ENCODE results near the gene OBSCN. TPM values are rescaled to one million over a fixed set of nuclear protein-coding genes. Genes with fewer than 3 reads are reported as not detected.

OBSCN gene
- total and polyA plus RNA-seq, 7 experiments from 2014 or later = 1.3 to 132 (median 76.4) TPM

GRCh38 chr1:228310162-228310792 is 102.4 kb downstream of the OBSCN start:
- CTCF ChIA-PET = no interaction called here

GRCh38 chr1:228311091-228311490 is 103.2 kb downstream of the OBSCN start:
- Mint-ChIP-seq H3K27ac (no peak overlapping the region), H3K36me3 (peaks cover 4 to 15% (median 9%) of the 10 kb centered on the region in 5 donors)
- DNase-seq = no peak

More at GRCh38 chr1:228310162-228310792, 102.4 kb downstream of the OBSCN start:
- peaks cover 4 to 18% (median 11%) of the 10 kb centered on the region in 5 donors for H3K36me3 Mint-ChIP-seq
- Histone ChIP-seq H3K4me1 (ENCODE audit: control insufficient read depth in 2 of 2, insufficient read depth in 2 of 2, low read length in 2 of 2) (no peaks in the 10 kb centered on the region), H3K27me3 (ENCODE audit: control insufficient read depth in 2 of 2, insufficient read depth in 2 of 2, low read length in 2 of 2) (no peaks in the 10 kb centered on the region), H3K27ac (ENCODE audit: low read depth, low read length) (no peak overlapping the region), H3K4me3 (ENCODE audit: low read length) (no peak overlapping the region), H3K9me3 (ENCODE audit: control insufficient read depth in 2 of 3, low read length in 3 of 3) (peaks cover 0 to 10% (median 0%) of the 10 kb centered on the region in 3 experiments), H3K36me3 (ENCODE audit: control insufficient read depth in 2 of 3, insufficient read depth in 3 of 3, low read length in 3 of 3) (peaks cover 0 to 34% (median 0%) of the 10 kb centered on the region in 3 experiments)
- no peak overlapping the region for H3K27ac Mint-ChIP-seq
- ATAC-seq = no peak
- intact Hi-C loops (cut with micrococcal nuclease) = no loop called here
- POLR2A ChIA-PET = interaction anchor here (0.6 kb wide), 1 partner anchor 78 kb away, joined by 3 read pairs; no protein-coding TSS in a partner anchor
- no peak for DNase-seq
- peaks cover 0 to 6% (median 0%) of the 10 kb centered on the region in 7 donors for H3K4me1 Mint-ChIP-seq
- H3K27me3 Mint-ChIP-seq = no peaks in the 10 kb centered on the region
- H3K4me3 Mint-ChIP-seq = no peak overlapping the region
- H3K9me3 Mint-ChIP-seq = peaks cover 0 to 9% (median 3%) of the 10 kb centered on the region in 11 donors

GRCh38 chr1:228312136-228312764 is 104.4 kb downstream of the OBSCN start:
- H3K36me3 ChIP-seq (ENCODE audit: control insufficient read depth in 2 of 3, insufficient read depth in 3 of 3, low read length in 3 of 3) = peaks cover 0 to 49% (median 0%) of the 10 kb centered on the region in 3 experiments
- POLR2A ChIA-PET = no interaction called here
- no peak for DNase-seq

More at GRCh38 chr1:228311091-228311490, 103.2 kb downstream of the OBSCN start:
- Histone ChIP-seq H3K9me3 (ENCODE audit: control insufficient read depth in 2 of 3, low read length in 3 of 3) (peaks cover 0 to 10% (median 0%) of the 10 kb centered on the region in 3 experiments), H3K4me1 (ENCODE audit: control insufficient read depth in 2 of 2, insufficient read depth in 2 of 2, low read length in 2 of 2) (no peaks in the 10 kb centered on the region), H3K27ac (ENCODE audit: low read depth, low read length) (no peak overlapping the region), H3K27me3 (ENCODE audit: control insufficient read depth in 2 of 2, insufficient read depth in 2 of 2, low read length in 2 of 2) (no peaks in the 10 kb centered on the region), H3K4me3 (ENCODE audit: low read length) (no peak overlapping the region), H3K36me3 (ENCODE audit: control insufficient read depth in 2 of 3, insufficient read depth in 3 of 3, low read length in 3 of 3) (peaks cover 0 to 38% (median 0%) of the 10 kb centered on the region in 3 experiments)
- ChIA-PET CTCF (no interaction called here), POLR2A (no interaction called here)
- H3K4me3 Mint-ChIP-seq = no peak overlapping the region
- intact Hi-C loops (cut with micrococcal nuclease) = no loop called here
- H3K4me1 Mint-ChIP-seq = peaks cover 0 to 6% (median 0%) of the 10 kb centered on the region in 7 donors
- no peak for ATAC-seq
- H3K9me3 Mint-ChIP-seq = peaks cover 0 to 9% (median 3%) of the 10 kb centered on the region in 11 donors
- no peaks in the 10 kb centered on the region for H3K27me3 Mint-ChIP-seq

GRCh38 chr1:228313536-228314277 is 105.9 kb downstream of the OBSCN start:
- Mint-ChIP-seq H3K27ac (no peak overlapping the region), H3K27me3 (no peaks in the 10 kb centered on the region), H3K36me3 (peaks cover 4 to 16% (median 9%) of the 10 kb centered on the region in 5 donors), H3K4me1 (peaks cover 0 to 3% (median 0%) of the 10 kb centered on the region in 7 donors), H3K9me3 (peaks cover 0 to 9% (median 3%) of the 10 kb centered on the region in 11 donors), H3K4me3 (no peak overlapping the region)
- Histone ChIP-seq H3K9me3 (ENCODE audit: control insufficient read depth in 2 of 3, low read length in 3 of 3) (peaks cover 0 to 10% (median 0%) of the 10 kb centered on the region in 3 experiments), H3K27me3 (ENCODE audit: control insufficient read depth in 2 of 2, insufficient read depth in 2 of 2, low read length in 2 of 2) (no peaks in the 10 kb centered on the region), H3K27ac (ENCODE audit: low read depth, low read length) (no peak overlapping the region), H3K36me3 (ENCODE audit: control insufficient read depth in 2 of 3, insufficient read depth in 3 of 3, low read length in 3 of 3) (peaks cover 0 to 60% (median 0%) of the 10 kb centered on the region in 3 experiments), H3K4me3 (ENCODE audit: low read length) (no peak overlapping the region), H3K4me1 (ENCODE audit: control insufficient read depth in 2 of 2, insufficient read depth in 2 of 2, low read length in 2 of 2) (no peaks in the 10 kb centered on the region)
- ATAC-seq = no peak
- CTCF ChIA-PET = no interaction called here
- POLR2A ChIA-PET = no interaction called here
- DNase-seq = peak in 1 of 9 donors; percentile 2
- intact Hi-C loops (cut with micrococcal nuclease) = no loop called here

More at GRCh38 chr1:228312136-228312764, 104.4 kb downstream of the OBSCN start:
- Mint-ChIP-seq H3K27ac (no peak overlapping the region), H3K36me3 (peaks cover 4 to 15% (median 9%) of the 10 kb centered on the region in 5 donors), H3K27me3 (no peaks in the 10 kb centered on the region), H3K4me1 (peaks cover 0 to 6% (median 0%) of the 10 kb centered on the region in 7 donors), H3K4me3 (no peak overlapping the region), H3K9me3 (peaks cover 0 to 9% (median 3%) of the 10 kb centered on the region in 11 donors)
- Histone ChIP-seq H3K27ac (ENCODE audit: low read depth, low read length) (no peak overlapping the region), H3K4me3 (ENCODE audit: low read length) (no peak overlapping the region), H3K27me3 (ENCODE audit: control insufficient read depth in 2 of 2, insufficient read depth in 2 of 2, low read length in 2 of 2) (no peaks in the 10 kb centered on the region), H3K4me1 (ENCODE audit: control insufficient read depth in 2 of 2, insufficient read depth in 2 of 2, low read length in 2 of 2) (no peaks in the 10 kb centered on the region), H3K9me3 (ENCODE audit: control insufficient read depth in 2 of 3, low read length in 3 of 3) (peaks cover 0 to 10% (median 0%) of the 10 kb centered on the region in 3 experiments)
- no peak for ATAC-seq
- intact Hi-C loops (cut with micrococcal nuclease) = no loop called here
- CTCF ChIA-PET = no interaction called here

- H3K27me3 ChIP-seq (ENCODE audit: control insufficient read depth in 2 of 2, insufficient read depth in 2 of 2, low read length in 2 of 2) = no peaks in the 10 kb centered on the region
- H3K27ac ChIP-seq (ENCODE audit: low read depth, low read length) = no peak overlapping the region
- no peaks in the 10 kb centered on the region for H3K27me3 Mint-ChIP-seq
- intact Hi-C loops (cut with micrococcal nuclease) = no loop called here
- H3K27ac Mint-ChIP-seq = no peak overlapping the region
- DNase-seq (no peak), ATAC-seq (no peak)
- H3K4me3 ChIP-seq (ENCODE audit: low read length) = no peak overlapping the region
- H3K36me3 Mint-ChIP-seq = peaks cover 4 to 14% (median 9%) of the 10 kb centered on the region in 5 donors
- no peak overlapping the region for H3K4me3 Mint-ChIP-seq
- no peaks in the 10 kb centered on the region for H3K4me1 ChIP-seq (ENCODE audit: control insufficient read depth in 2 of 2, insufficient read depth in 2 of 2, low read length in 2 of 2)
- no peaks in the 10 kb centered on the region for H3K4me1 Mint-ChIP-seq
- peaks cover 0 to 9% (median 3%) of the 10 kb centered on the region in 11 donors for H3K9me3 Mint-ChIP-seq
- H3K9me3 ChIP-seq (ENCODE audit: control insufficient read depth in 2 of 3, low read length in 3 of 3) = peaks cover 0 to 10% (median 0%) of the 10 kb centered on the region in 3 experiments
- CTCF ChIA-PET = no interaction called here
- H3K36me3 ChIP-seq (ENCODE audit: control insufficient read depth in 2 of 3, insufficient read depth in 3 of 3, low read length in 3 of 3) = peaks cover 0 to 62% (median 0%) of the 10 kb centered on the region in 3 experiments
- POLR2A ChIA-PET = no interaction called here
Observed at GRCh38 chr1:228314315-228314657, 106.4 kb downstream of the OBSCN start.

- peaks cover 0 to 9% (median 3%) of the 10 kb centered on the region in 11 donors for H3K9me3 Mint-ChIP-seq
- no peak overlapping the region for H3K4me3 ChIP-seq (ENCODE audit: low read length)
- ChIA-PET POLR2A (no interaction called here), CTCF (no interaction called here)
- peaks cover 0 to 10% (median 0%) of the 10 kb centered on the region in 3 experiments for H3K9me3 ChIP-seq (ENCODE audit: control insufficient read depth in 2 of 3, low read length in 3 of 3)
- intact Hi-C loops (cut with micrococcal nuclease) = no loop called here
- H3K27ac Mint-ChIP-seq = no peak overlapping the region
- no peaks in the 10 kb centered on the region for H3K27me3 ChIP-seq (ENCODE audit: control insufficient read depth in 2 of 2, insufficient read depth in 2 of 2, low read length in 2 of 2)
- H3K27ac ChIP-seq (ENCODE audit: low read depth, low read length) = no peak overlapping the region
- H3K4me1 Mint-ChIP-seq = no peaks in the 10 kb centered on the region
- no peaks in the 10 kb centered on the region for H3K27me3 Mint-ChIP-seq
- peaks cover 0 to 62% (median 4%) of the 10 kb centered on the region in 3 experiments for H3K36me3 ChIP-seq (ENCODE audit: control insufficient read depth in 2 of 3, insufficient read depth in 3 of 3, low read length in 3 of 3)
- no peak overlapping the region for H3K4me3 Mint-ChIP-seq
- peaks cover 4 to 14% (median 9%) of the 10 kb centered on the region in 5 donors for H3K36me3 Mint-ChIP-seq
- ATAC-seq (no peak), DNase-seq (peak in 1 of 9 donors; percentile 8)
- H3K4me1 ChIP-seq (ENCODE audit: control insufficient read depth in 2 of 2, insufficient read depth in 2 of 2, low read length in 2 of 2) = no peaks in the 10 kb centered on the region
Observed at GRCh38 chr1:228314658-228315483, 107.0 kb downstream of the OBSCN start.

All from naive thymus-derived CD4-positive, alpha-beta T cell (primary cell).